Right hindlimb (tissue), 1 donor: Measurements from ENCODE around the gene LSP1.
"Not testable (repeated sequence)": the region's sequence is repeated elsewhere in the genome, so short reads cannot be mapped to it uniquely, and the experiment has no call there.

ENCODE experiments used
- DNase-seq: peaks from one replicate; pipeline ENCODE4 v3.0.0-alpha.2; 2018

Gene LSP1

GRCh38 chr11:1866226-1866625, 13.3 kb downstream of the LSP1 start:
- DNase-seq, result no peak

GRCh38 chr11:1866776-1867175, 13.9 kb downstream of the LSP1 start:
- no peak for DNase-seq

GRCh38 chr11:1867381-1867780, 14.5 kb downstream of the LSP1 start:
- DNase-seq, result no peak

GRCh38 chr11:1868056-1868635, 15.3 kb downstream of the LSP1 start:
- DNase-seq, result no peak

GRCh38 chr11:1868636-1869291, 15.9 kb downstream of the LSP1 start:
- no peak for DNase-seq

GRCh38 chr11:1869427-1870325, 16.8 kb downstream of the LSP1 start:
- no peak for DNase-seq

- DNase-seq, result no peak
Measured at GRCh38 chr11:1870326-1870696, 17.4 kb downstream of the LSP1 start.

GRCh38 chr11:1870721-1871466, 18.0 kb downstream of the LSP1 start:
- no peak for DNase-seq

- no peak for DNase-seq
Measured at GRCh38 chr11:1871531-1871930, 18.6 kb downstream of the LSP1 start.

- no peak for DNase-seq
Measured at GRCh38 chr11:1872267-1872985, 19.5 kb downstream of the LSP1 start.

GRCh38 chr11:1873048-1873812, 20.3 kb downstream of the LSP1 start:
- peak; percentile 62 for DNase-seq

- not testable (repeated sequence) for DNase-seq
Measured at GRCh38 chr11:1873813-1874150, 20.9 kb downstream of the LSP1 start.

GRCh38 chr11:1874441-1875092, 21.7 kb downstream of the LSP1 start:
- DNase-seq, result not testable (repeated sequence)

- DNase-seq, result peak; percentile 75
Measured at GRCh38 chr11:1875093-1875850, 22.4 kb downstream of the LSP1 start.

GRCh38 chr11:1875851-1876301, 23.0 kb downstream of the LSP1 start:
- not testable (repeated sequence) for DNase-seq

GRCh38 chr11:1876361-1877063, 23.6 kb downstream of the LSP1 start:
- peak; percentile 95 for DNase-seq

- DNase-seq, result peak; percentile 89
Measured at GRCh38 chr11:1877211-1878136, 24.6 kb downstream of the LSP1 start.
